Renal pelvis (tissue), 4 donors: ENCODE data around the gene RIC1. TPM values are rescaled to one million over a fixed set of nuclear protein-coding genes. Genes with fewer than 3 reads are reported as not detected.
"Not testable (repeated sequence)": the region's sequence is repeated elsewhere in the genome, so short reads cannot be mapped to it uniquely, and the experiment has no call there.

Experiments used
- DNase-seq: peaks from one replicate; pipeline ENCODE4 v3.0.0-alpha.2; 2013
- polyA plus RNA-seq, 3 donors: library from polyadenylated mRNA; unstranded; fragments of 120-200 nt; gene quantifications; one replicate each; pipeline ENCODE4 v1.2.1, GENCODE V29; 2013; ENCODE audit not compliant: insufficient read length in 3 of 3

RIC1 gene
- polyA plus RNA-seq, 3 donors = 27.5 to 35.5 (median 30.6) TPM

GRCh38 chr9:5783420-5783819, 154.5 kb downstream of the RIC1 start:
- not testable (repeated sequence) for DNase-seq

DNA sequence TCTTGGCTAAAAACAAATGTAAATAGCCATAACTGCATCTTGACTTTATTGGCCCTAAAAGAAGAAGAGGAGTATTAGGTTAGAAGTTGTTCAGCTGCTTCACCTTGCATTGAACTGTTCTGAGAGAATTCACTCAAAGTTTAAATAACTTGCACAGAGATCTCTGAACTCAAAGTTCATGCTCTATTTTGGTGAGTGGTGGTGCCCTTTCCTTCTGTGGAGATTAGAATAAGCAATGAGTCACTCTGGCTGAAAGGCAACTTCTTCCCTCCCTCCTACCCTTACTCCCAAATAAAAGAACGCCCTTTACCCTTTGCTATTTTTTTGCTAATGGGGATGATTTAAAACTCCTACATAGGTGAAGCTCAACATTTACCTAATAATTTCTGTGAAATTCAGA, 155.1 kb downstream of the RIC1 start:
- DNase-seq = no peak

GRCh38 chr9:5784526-5785315, 155.8 kb downstream of the RIC1 start:
- DNase-seq = no peak

DNA sequence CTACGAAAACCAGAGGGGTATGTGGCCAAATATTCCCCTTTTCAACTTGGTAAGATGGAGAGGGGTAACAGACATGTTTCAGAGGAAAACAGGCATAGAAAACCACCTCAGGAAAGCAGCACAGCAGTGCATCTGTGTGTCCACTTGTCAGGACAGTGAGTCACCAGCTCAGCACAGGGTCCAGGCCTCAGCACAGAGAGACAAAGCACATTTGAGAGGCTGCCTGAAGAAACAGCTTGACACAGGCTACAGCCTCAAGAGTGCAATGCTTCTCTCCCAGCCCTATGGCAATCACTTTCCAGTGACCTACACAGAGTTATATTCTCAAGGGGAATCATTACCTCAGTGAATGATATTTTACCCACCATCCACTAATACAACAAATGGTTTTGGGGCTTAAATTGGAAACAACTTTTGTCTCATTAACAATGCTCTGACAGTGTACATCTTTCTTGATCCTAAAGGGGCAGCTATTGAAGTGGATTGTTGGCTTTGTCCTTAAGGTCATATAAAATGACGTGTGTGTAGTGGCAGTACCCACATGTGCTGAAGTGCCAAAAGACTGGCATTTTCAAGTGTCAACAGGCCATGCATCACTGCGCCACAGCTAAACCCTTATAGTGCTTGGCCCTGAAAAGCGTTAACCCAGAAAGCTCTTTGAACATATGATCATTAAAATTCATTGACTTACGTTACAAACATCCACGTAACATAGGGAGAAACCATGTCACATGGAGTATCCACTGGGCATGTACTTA, 157.6 kb downstream of the RIC1 start:
- DNase-seq = no peak

GRCh38 chr9:5787220-5787619, 158.3 kb downstream of the RIC1 start:
- no peak for DNase-seq

GRCh38 chr9:5787759-5788302, 158.9 kb downstream of the RIC1 start:
- no peak for DNase-seq

GRCh38 chr9:5789489-5789888, 160.6 kb downstream of the RIC1 start:
- no peak for DNase-seq

DNA sequence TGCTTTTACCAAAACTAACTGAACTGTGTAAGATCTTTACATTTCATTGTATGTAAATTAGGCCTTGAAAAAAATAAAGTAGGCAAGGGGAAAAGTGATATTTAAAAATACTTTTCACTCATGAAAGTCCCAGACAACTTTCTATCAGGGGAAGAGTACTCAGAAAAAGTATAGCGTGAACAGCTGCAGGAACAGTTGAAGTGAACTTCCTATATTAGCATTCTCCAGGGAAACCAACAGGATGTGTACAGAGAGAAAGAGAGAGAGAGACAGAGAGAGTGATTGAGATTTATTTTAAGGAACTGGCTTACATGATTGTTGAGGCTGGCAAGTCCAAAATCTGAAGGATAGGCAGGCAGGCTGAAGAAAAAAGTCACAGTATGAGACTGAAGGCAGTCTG, 162.0 kb downstream of the RIC1 start:
- DNase-seq = no peak

DNA sequence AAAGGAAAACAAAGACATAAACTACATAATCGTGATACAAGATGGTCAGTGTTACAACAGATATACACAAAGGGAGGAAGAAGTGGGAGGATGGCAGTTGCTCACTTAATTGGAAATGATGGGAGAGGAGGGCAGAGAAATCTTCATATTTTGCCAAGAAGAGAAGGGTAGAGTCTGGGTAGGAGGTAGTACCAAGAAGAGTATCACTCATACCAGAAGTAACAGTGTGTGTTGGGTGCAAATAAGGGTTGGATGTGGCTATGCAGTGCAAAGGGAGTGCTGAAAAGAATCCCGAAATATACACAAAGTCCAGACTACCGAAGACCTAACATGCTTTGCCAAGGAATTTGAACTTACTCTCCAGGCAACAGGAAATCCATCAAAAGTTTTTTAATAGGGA, 163.0 kb downstream of the RIC1 start:
- DNase-seq = no peak

GRCh38 chr9:5793812-5794211, 164.9 kb downstream of the RIC1 start:
- DNase-seq = no peak

GRCh38 chr9:5796298-5796697, 167.4 kb downstream of the RIC1 start:
- no peak for DNase-seq

DNA sequence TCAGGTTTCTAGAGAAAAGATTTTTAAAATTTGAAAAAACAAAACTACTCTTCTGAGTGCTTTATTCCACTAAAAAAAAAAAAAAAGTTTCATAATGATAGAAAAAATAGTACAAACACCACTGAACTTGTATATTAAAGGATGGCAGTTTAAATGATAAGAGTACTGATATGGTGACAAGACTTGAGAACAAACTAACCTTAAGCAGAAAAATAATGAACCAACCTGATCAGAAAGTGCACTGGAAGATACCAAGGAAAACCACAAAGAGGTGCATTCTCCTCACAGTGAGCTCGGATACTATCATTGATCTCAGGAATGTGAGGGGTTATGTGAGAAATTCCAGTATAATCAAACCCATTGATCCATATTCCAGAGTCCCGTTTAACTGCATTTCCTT, 169.7 kb downstream of the RIC1 start:
- DNase-seq = no peak

GRCh38 chr9:5799314-5799713, 170.4 kb downstream of the RIC1 start:
- no peak for DNase-seq

DNA sequence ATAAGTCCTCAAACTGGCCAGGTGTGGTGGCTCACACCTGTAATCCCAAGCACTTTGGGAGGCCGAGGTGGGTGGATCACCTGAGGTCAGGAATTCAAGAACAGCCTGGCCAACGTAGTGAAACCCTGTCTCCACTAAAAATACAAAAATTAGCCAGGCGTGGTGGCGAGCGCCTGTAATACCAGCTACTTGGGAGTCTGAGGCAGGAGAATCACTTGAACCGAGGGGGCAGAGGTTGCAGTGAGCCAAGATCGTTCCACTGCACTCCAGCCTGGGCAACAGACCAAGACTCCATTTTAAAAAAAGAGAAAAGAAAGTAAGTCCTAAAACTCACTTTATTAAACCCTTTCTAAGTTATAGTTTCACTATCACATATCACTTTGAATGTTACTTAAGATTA, 171.5 kb downstream of the RIC1 start:
- not testable (repeated sequence) for DNase-seq

GRCh38 chr9:5800969-5801738, 172.2 kb downstream of the RIC1 start:
- DNase-seq = no peak

- no peak for DNase-seq
These were observed 172.8 kb downstream of the RIC1 start for GRCh38 chr9:5801739-5802113.

- no peak for DNase-seq
These were observed 176.6 kb downstream of the RIC1 start for GRCh38 chr9:5805478-5805877.

DNA sequence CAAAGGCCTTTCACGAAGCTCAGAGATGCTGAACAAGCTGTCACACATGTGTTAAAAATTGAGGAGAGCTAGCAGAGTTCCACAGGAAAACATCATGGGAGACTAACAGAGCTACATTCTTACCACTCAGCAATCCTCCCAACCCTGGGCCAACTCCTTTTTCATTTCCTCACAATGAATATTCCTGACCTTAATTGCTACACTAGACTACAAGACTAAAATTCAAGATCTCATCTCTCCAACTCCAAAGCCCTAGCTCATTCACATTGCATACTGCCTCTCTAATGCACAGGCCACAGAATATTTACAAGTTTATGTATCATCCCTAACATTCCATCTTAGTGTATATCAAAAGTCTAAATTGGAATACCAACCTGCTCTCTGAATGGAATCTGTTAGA, 182.8 kb downstream of the RIC1 start:
- DNase-seq = no peak

- no peak for DNase-seq
These were observed 184.9 kb downstream of the RIC1 start for GRCh38 chr9:5813824-5814223.

GRCh38 chr9:5815461-5815860, 186.6 kb downstream of the RIC1 start:
- DNase-seq = no peak

DNA sequence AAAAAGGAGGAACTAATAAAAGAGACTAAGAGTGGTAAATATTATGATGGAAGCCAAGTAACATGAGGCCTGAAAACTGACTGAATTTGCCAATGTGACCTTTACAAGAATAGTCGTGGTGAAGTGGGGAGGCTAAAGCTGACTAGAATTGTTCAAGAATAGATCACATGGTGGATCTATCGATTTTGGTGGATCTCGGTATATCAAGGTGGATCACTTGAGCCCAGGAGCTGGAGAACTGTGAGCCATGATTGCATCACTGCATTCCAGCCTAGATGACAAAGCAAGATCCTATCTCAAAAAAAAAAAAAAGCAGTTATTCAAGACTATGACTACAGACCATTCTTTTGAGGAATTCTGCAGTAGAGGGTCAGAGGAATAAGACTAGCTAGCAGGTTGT, 189.0 kb downstream of the RIC1 start:
- no peak for DNase-seq

GRCh38 chr9:5818424-5819142, 189.7 kb downstream of the RIC1 start:
- no peak for DNase-seq
